Gastrocnemius medialis (tissue), 4 donors: Measurements from ENCODE around the gene SLC22A25. TPM values are rescaled to one million over a fixed set of nuclear protein-coding genes. Genes with fewer than 3 reads are reported as not detected.
"Not testable (repeated sequence)": the region's sequence is repeated elsewhere in the genome, so short reads cannot be mapped to it uniquely, and the experiment has no call there.

Experiments used
- ATAC-seq, 2 donors: fragments of 150-250 bp; one replicate each; pipeline ENCODE4 v1.9.1; 2016
- DNase-seq, 2 donors: peaks; one replicate each; pipeline ENCODE4 v3.0.0-alpha.2; 2019
- H3K27ac ChIP-seq, 4 donors: fragments of 200-600 bp; sonication (generic); 1 replicate in 1 of 4; 2 replicates in 3 of 4; pipeline ENCODE4 v1.5.1; 2016 to 2018; ENCODE audit warnings: mild to moderate bottlenecking in 2 of 4, moderate library complexity in 1 of 4
- H3K27me3 ChIP-seq, 3 donors: fragments of 200-600 bp; sonication (generic) in 2 of 3; 1 replicate in 1 of 3; 2 replicates in 2 of 3; pipeline versions ENCODE4 v1.5.1 to v1.6.0; 2016 to 2019; ENCODE audit warnings: mild to moderate bottlenecking in 1 of 3, moderate library complexity in 1 of 3
- H3K36me3 ChIP-seq, 2 donors: fragments of 200-600 bp; sonication (generic) in 1 of 2; one replicate each; pipeline ENCODE4 v1.5.1; 2017 to 2018
- H3K4me1 ChIP-seq, 2 donors: fragments of 200-600 bp; sonication (generic) in 1 of 2; one replicate each; pipeline ENCODE4 v1.5.1; 2016 to 2017; ENCODE audit warnings: mild to moderate bottlenecking in 2 of 2
- H3K4me3 ChIP-seq, 4 donors: fragments of 200-600 bp; sonication (generic) in 3 of 4; 1 replicate in 1 of 4; 2 replicates in 3 of 4; pipeline ENCODE4 v1.5.1; 2016 to 2019; ENCODE audit warnings: mild to moderate bottlenecking in 2 of 4
- H3K9me3 ChIP-seq, 3 donors: fragments of 200-600 bp; sonication (generic) in 2 of 3; 1 replicate in 1 of 3; 2 replicates in 2 of 3; pipeline ENCODE4 v1.5.1; 2016 to 2019
- CTCF ChIP-seq, 5 experiments: fragments of 450-650 bp in 3 of 5; fragments of 200-600 bp in 2 of 5; sonication (generic) in 2 of 5; IDR thresholded peaks in 4 of 5; conservative IDR thresholded peaks in 1 of 5; 1 replicate in 4 of 5; 2 replicates in 1 of 5; pipeline ENCODE4 v1.5.1; 2016 to 2019; ENCODE audit warnings: antibody characterized with exemption in 5 of 5, mild to moderate bottlenecking in 3 of 5, moderate library complexity in 3 of 5
- POLR2A ChIP-seq, 2 donors: fragments of 450-650 bp; IDR thresholded peaks; one replicate each; pipeline ENCODE4 v1.6.1; 2017; ENCODE audit warnings: antibody characterized with exemption in 2 of 2, mild to moderate bottlenecking in 2 of 2, moderate library complexity in 2 of 2
- in situ Hi-C, 4 donors: fragments of 200-750 bp; cut with MboI; loops; one replicate each; pipeline versions ENCODE4 v1.15.0 to v1.8.0; 2017; ENCODE audit warnings: low sequenced_read_pairs in 4 of 4
- intact Hi-C: fragments of 100-400 bp; cut with DNase I; formaldehyde crosslinking; loops from one replicate; pipeline ENCODE4 v1.15.1; 2023; ENCODE audit warnings: low total_unique reads
- total RNA-seq, 4 donors: library from RNA; depleted of rRNA; stranded (reverse); fragments of >200 nt; gene quantifications; one replicate each; pipeline versions ENCODE4 v1.1.0 to v1.2.3, GENCODE V29; 2016

SLC22A25 gene
- total RNA-seq, 4 donors from 2014 or later, result 0.07 TPM; not detected in 3

DNA sequence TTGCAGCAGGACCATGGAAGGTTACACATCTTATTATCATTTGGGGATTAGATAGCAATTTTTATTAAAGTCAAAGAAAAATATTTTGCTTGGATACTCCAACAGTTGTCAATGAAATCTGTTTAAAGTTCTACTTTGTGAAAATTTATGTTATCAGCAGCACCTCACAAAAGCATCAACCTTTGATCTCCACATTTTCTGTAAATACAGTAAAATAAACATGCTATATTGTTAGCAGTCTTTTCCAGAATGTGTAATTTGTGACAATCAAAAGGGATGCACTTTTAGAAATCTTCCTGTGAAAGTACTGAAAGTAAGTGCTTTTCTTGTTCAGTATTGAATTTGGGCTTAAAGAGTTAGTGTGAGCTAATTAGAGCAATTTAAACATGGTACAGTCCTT is 4.1 kb downstream of the SLC22A25 start:
- TF ChIP-seq CTCF (IDR thresholded peaks at IDR 0.05 in 4 of 5, conservative IDR thresholded peaks at IDR 0.05 in 1 of 5) (no peak), POLR2A (IDR thresholded peaks at IDR 0.05) (no peak)
- intact Hi-C loops (no loop called here), in situ Hi-C loops (no loop called here)
- ATAC-seq, result no peak
- H3K9me3 ChIP-seq, result no peaks in the 10 kb centered on the region
- no peaks in the 10 kb centered on the region for H3K36me3 ChIP-seq
- no peak overlapping the region for H3K27ac ChIP-seq
- no peaks in the 10 kb centered on the region for H3K4me1 ChIP-seq
- no peak for DNase-seq
- no peaks in the 10 kb centered on the region for H3K27me3 ChIP-seq
- H3K4me3 ChIP-seq, result no peak overlapping the region

DNA sequence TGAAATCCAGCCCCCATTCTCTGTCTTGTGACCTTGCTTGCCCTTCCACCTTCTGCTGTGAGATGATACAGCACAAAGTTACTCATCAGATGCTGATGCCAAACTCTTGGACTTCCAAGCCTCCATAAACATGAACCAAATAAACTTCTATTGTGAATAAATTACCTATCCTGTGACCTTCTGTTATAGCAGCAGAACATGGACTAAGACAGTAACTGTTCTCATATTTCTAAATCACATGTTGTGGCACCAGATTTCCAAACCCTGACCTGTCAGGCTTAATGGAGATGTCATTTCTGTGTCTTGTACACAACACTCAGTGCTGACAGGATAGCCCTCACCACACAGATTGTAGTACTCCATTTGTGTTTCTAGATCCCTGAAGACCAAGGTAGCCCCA is 6.0 kb downstream of the SLC22A25 start:
- in situ Hi-C loops, result no loop called here
- Histone ChIP-seq H3K4me1 (no peaks in the 10 kb centered on the region), H3K27me3 (no peaks in the 10 kb centered on the region), H3K36me3 (no peaks in the 10 kb centered on the region), H3K27ac (no peak overlapping the region), H3K4me3 (no peak overlapping the region), H3K9me3 (no peaks in the 10 kb centered on the region)
- intact Hi-C loops, result no loop called here
- TF ChIP-seq POLR2A (IDR thresholded peaks at IDR 0.05) (no peak), CTCF (IDR thresholded peaks at IDR 0.05 in 4 of 5, conservative IDR thresholded peaks at IDR 0.05 in 1 of 5) (no peak)
- DNase-seq (no peak), ATAC-seq (no peak)

DNA sequence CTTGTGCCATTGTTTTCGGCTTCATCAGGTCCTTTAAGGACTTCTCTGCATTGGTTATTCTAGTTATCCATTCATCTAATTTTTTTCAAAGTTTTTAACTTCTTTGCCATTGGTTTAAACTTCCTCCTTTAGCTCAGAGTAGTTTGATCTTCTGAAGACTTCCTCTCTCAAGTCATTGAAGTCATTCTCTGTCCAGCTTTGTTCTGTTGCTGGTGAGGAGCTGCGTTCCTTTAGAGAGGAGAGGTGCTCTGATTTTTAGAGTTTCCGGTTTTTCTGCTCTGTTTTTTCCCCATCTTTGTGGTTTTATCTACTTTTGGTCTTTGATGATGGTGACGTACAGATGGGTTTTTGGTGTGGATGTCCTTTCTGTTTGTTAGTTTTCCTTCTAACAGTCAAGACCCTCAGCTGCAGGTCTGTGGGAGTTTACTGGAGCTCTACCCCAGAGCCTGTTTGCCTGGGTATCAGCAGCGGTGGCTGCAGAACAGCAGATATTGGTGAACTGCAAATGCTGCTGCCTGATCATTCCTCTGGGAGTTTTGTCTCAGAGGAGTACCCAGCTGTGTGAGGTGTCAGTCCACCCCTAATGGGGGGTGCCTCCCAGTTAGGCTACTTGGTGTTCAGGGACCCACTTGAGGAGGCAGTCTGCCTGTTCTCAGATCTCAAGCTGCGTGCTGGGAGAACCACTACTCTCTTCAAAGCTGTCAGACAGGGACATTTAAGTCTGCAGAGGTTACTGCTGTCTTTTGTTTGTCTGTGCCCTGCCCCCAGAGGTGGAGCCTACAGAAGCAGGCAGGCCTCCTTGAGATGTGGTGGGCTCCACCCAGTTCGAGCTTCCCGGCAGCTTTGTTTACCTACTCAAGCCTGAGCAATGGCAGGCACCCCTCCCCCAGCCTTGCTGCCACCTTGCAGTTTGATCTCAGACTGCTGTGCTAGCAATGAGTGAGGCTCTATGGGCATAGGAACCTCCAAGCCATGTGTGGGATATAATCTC is 7.6 kb downstream of the SLC22A25 start:
- DNase-seq, H3K4me1 ChIP-seq, H3K27ac ChIP-seq, H3K27me3 ChIP-seq, in situ Hi-C loops, H3K9me3 ChIP-seq, intact Hi-C loops, ATAC-seq, H3K36me3 ChIP-seq, H3K4me3 ChIP-seq: not testable (repeated sequence)

DNA sequence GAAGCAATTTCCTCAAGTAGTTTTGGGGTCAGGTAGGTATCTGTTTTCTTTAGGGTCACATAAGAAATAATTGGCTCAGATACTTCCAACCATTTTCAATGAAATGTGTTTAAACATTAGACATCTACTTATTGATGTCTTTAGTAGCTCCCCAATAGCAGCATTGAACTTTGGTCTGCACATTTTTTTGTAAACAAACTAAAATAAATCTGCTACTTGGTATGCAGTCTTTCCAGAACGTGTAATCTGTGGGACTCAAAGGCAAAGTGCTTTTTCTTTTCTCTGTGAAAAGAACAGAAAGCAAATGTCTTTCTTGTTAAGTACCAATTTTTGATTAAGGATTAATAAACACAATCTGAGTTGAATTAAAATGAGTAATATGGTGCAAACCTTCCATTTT is 13.6 kb downstream of the SLC22A25 start:
- Histone ChIP-seq H3K9me3 (no peaks in the 10 kb centered on the region), H3K36me3 (no peaks in the 10 kb centered on the region), H3K27ac (no peak overlapping the region), H3K4me1 (no peaks in the 10 kb centered on the region), H3K4me3 (no peak overlapping the region), H3K27me3 (peaks cover 0 to 2% (median 0%) of the 10 kb centered on the region in 3 donors)
- in situ Hi-C loops, result no loop called here
- TF ChIP-seq POLR2A (IDR thresholded peaks at IDR 0.05) (no peak), CTCF (IDR thresholded peaks at IDR 0.05 in 4 of 5, conservative IDR thresholded peaks at IDR 0.05 in 1 of 5) (no peak)
- no peak for DNase-seq
- intact Hi-C loops, result no loop called here
- no peak for ATAC-seq

DNA sequence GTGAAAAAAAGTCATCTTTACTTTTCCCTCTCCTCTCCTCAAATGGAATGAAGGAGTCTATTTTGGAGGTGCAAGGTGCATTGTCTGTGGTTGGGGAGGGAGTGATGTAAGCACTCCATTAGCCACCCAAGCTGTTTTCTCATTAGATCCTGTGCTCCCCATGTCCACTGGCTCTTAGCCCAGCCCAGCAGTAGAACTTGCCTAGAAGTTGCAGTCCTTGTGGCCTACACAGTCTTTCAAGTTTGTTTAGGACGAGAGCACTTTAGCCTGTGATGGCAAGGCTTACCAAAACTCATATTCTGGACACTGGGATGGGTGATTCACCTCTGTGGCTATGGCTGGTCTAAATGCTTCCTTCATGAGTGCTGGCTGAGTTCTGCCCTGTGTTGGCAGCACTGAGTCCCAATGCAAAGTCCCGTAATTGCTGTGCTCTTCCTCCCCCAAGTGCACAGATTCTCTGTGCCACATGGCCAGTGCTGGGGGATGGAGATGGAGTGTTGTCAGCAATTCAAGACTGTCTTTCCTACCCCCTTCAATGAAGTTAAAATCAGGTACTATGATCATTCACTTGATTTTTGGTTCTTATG is 15.8 kb downstream of the SLC22A25 start:
- DNase-seq (no peak), ATAC-seq (no peak)
- Histone ChIP-seq H3K36me3 (no peaks in the 10 kb centered on the region), H3K27me3 (peaks cover 0 to 2% (median 0%) of the 10 kb centered on the region in 3 donors), H3K9me3 (no peaks in the 10 kb centered on the region), H3K27ac (no peak overlapping the region), H3K4me1 (no peaks in the 10 kb centered on the region), H3K4me3 (no peak overlapping the region)
- in situ Hi-C loops, result no loop called here
- no peak for TF ChIP-seq POLR2A (IDR thresholded peaks at IDR 0.05)
- no peak for TF ChIP-seq CTCF (IDR thresholded peaks at IDR 0.05 in 4 of 5, conservative IDR thresholded peaks at IDR 0.05 in 1 of 5)
- intact Hi-C loops, result no loop called here
